NCI-H460 (cell line): ENCODE data around the gene DOK7. TPM values are rescaled to one million over a fixed set of nuclear protein-coding genes. Genes with fewer than 3 reads are reported as not detected.

ENCODE experiments used
- DNase-seq: peaks from one replicate; pipeline ENCODE4 v3.0.0-alpha.2; 2016; ENCODE audit warnings: low read depth; ENCODE audit errors: extremely low read depth
- total RNA-seq: library from RNA; depleted of rRNA; stranded (reverse); fragments of >200 nt; shearing (Covaris generic); gene quantifications from 2 replicates; pipeline ENCODE4 v1.2.3, GENCODE V29; 2014

Gene DOK7
- total RNA-seq, 1 experiment from 2014 or later, result 0.05 TPM

GRCh38 chr4:3426465-3427133 is 36.5 kb upstream of the DOK7 start:
- no peak for DNase-seq

- DNase-seq, result no peak
Observed at GRCh38 chr4:3427134-3427476, 36.0 kb upstream of the DOK7 start.

GRCh38 chr4:3427706-3428446 is 35.2 kb upstream of the DOK7 start:
- DNase-seq, result no peak

GRCh38 chr4:3429651-3430050 is 33.5 kb upstream of the DOK7 start:
- DNase-seq, result no peak

- no peak for DNase-seq
Observed at GRCh38 chr4:3430524-3430923, 32.6 kb upstream of the DOK7 start.

- no peak for DNase-seq
Observed at GRCh38 chr4:3431446-3431993, 31.6 kb upstream of the DOK7 start.

- DNase-seq, result no peak
Observed at GRCh38 chr4:3432381-3432790, 30.7 kb upstream of the DOK7 start.

- DNase-seq, result no peak
Observed at GRCh38 chr4:3433138-3433869, 29.8 kb upstream of the DOK7 start.

- DNase-seq, result no peak
Observed at GRCh38 chr4:3434881-3435685, 28.0 kb upstream of the DOK7 start.

- no peak for DNase-seq
Observed at GRCh38 chr4:3435686-3435956, 27.5 kb upstream of the DOK7 start.

GRCh38 chr4:3436048-3436797 is 26.9 kb upstream of the DOK7 start:
- DNase-seq, result no peak

- peak; percentile 71 for DNase-seq
Observed at GRCh38 chr4:3436798-3437581, 26.1 kb upstream of the DOK7 start.

- no peak for DNase-seq
Observed at GRCh38 chr4:3437582-3437936, 25.5 kb upstream of the DOK7 start.

GRCh38 chr4:3437998-3438846 is 24.9 kb upstream of the DOK7 start:
- no peak for DNase-seq

GRCh38 chr4:3438847-3439180 is 24.3 kb upstream of the DOK7 start:
- DNase-seq, result no peak

GRCh38 chr4:3439391-3439790 is 23.7 kb upstream of the DOK7 start:
- DNase-seq, result no peak

GRCh38 chr4:3440011-3440410 is 23.1 kb upstream of the DOK7 start:
- no peak for DNase-seq

- DNase-seq, result no peak
Observed at GRCh38 chr4:3440979-3441500, 22.1 kb upstream of the DOK7 start.
